GM19351 (cell line): Measurements from ENCODE around the gene MC2R.

Source experiments
- ATAC-seq: cut with Tn5 transposase; IDR thresholded peaks from one replicate; pipeline ENCODE4 v1.9.1; 2021; ENCODE audit warnings: mild to moderate bottlenecking, moderate library complexity; ENCODE audit not compliant: unreplicated experiment

The MC2R gene

GRCh38 chr18:13915391-13915790 lies at the start of gene MC2R:
TSS of gene MC2R (minus strand) at chr18:13915536. CDS start at chr18:13885518, 30,018 bp downstream.
- ATAC-seq: no peak

- ATAC-seq: no peak
Observed at GRCh38 chr18:13945811-13946210, 30.5 kb upstream of the MC2R start.

GRCh38 chr18:13943338-13943737 lies 28.0 kb upstream of the MC2R start:
- ATAC-seq: no peak

- no peak for ATAC-seq
Observed at GRCh38 chr18:13940326-13940725, 25.0 kb upstream of the MC2R start.

GRCh38 chr18:13934676-13935075 lies 19.3 kb upstream of the MC2R start:
- ATAC-seq: no peak

- no peak for ATAC-seq
Observed at GRCh38 chr18:13934058-13934457, 18.7 kb upstream of the MC2R start.

- no peak for ATAC-seq
Observed at GRCh38 chr18:13932285-13933025, 17.1 kb upstream of the MC2R start.

GRCh38 chr18:13930964-13931363 lies 15.6 kb upstream of the MC2R start:
- no peak for ATAC-seq

- ATAC-seq: no peak
Observed at GRCh38 chr18:13923221-13923620, 7.9 kb upstream of the MC2R start.

GRCh38 chr18:13918898-13919297 lies 3.6 kb upstream of the MC2R start:
- ATAC-seq: no peak

- no peak for ATAC-seq
Observed at GRCh38 chr18:13917401-13917800, 2.1 kb upstream of the MC2R start.

GRCh38 chr18:13916559-13916958 lies 1.2 kb upstream of the MC2R start:
- ATAC-seq: no peak

- no peak for ATAC-seq
Observed at GRCh38 chr18:13915995-13916431, 677 bp upstream of the MC2R start.

- ATAC-seq: no peak
Observed at GRCh38 chr18:13914756-13915155, 580 bp downstream of the MC2R start.

- no peak for ATAC-seq
Observed at GRCh38 chr18:13914170-13914569, 1.2 kb downstream of the MC2R start.

GRCh38 chr18:13913205-13913604 lies 2.1 kb downstream of the MC2R start:
- ATAC-seq: no peak

GRCh38 chr18:13912601-13913000 lies 2.7 kb downstream of the MC2R start:
- ATAC-seq: no peak

- ATAC-seq: no peak
Observed at GRCh38 chr18:13910986-13911385, 4.3 kb downstream of the MC2R start.

GRCh38 chr18:13910501-13910900 lies 4.8 kb downstream of the MC2R start:
- ATAC-seq: no peak

- ATAC-seq: no peak
Observed at GRCh38 chr18:13909141-13909940, 6.0 kb downstream of the MC2R start.

GRCh38 chr18:13900633-13901032 lies 14.7 kb downstream of the MC2R start:
- no peak for ATAC-seq

- no peak for ATAC-seq
Observed at GRCh38 chr18:13895505-13896033, 19.8 kb downstream of the MC2R start.
